OCI-LY3 (cell line): Measurements from ENCODE around the gene WWOX.

Experiments used
- H2AFZ ChIP-seq: fragments of 200-600, 300-600 bp; shearing (Covaris generic); 2 replicates; pipeline ENCODE4 v1.6.0; 2014; ENCODE audit warnings: antibody characterized with exemption, low read depth, low read length
- H3K27ac ChIP-seq: fragments of 200-600, 300-600 bp; sonication (generic); 2 replicates; pipeline ENCODE4 v1.5.1; 2014; ENCODE audit warnings: mild to moderate bottlenecking, low read length, moderate library complexity, mixed read lengths
- H3K27me3 ChIP-seq: fragments of 200-600, 300-600 bp; sonication (generic); 2 replicates; pipeline ENCODE4 v1.6.1; 2014; ENCODE audit warnings: low read depth, low read length, mixed read lengths
- H3K36me3 ChIP-seq: fragments of 200-600, 300-600 bp; sonication (generic); replicated peaks from 2 replicates; pipeline ENCODE3; 2014; ENCODE audit warnings: low read depth, low read length, mixed read lengths
- H3K4me1 ChIP-seq: fragments of 300-600, 200-600 bp; sonication (generic); 2 replicates; pipeline ENCODE4 v1.6.1; 2014; ENCODE audit warnings: low read length, mixed read lengths
- H3K4me2 ChIP-seq: fragments of 200-600, 300-600 bp; sonication (generic); 2 replicates; pipeline ENCODE4 v1.6.1; 2014; ENCODE audit warnings: low read length, mixed read lengths
- H3K4me3 ChIP-seq: fragments of 300-600, 200-600 bp; sonication (generic); 2 replicates; pipeline ENCODE4 v1.5.1; 2014; ENCODE audit warnings: antibody characterized with exemption, mild to moderate bottlenecking, low read length, moderate library complexity
- H3K79me2 ChIP-seq: fragments of 300-600, 200-600 bp; shearing (Covaris generic); 2 replicates; pipeline ENCODE4 v1.6.1; 2014; ENCODE audit warnings: mild to moderate bottlenecking, low read length, mixed read lengths
- H3K9ac ChIP-seq: fragments of 300-600, 200-600 bp; shearing (Covaris generic); 2 replicates; pipeline ENCODE4 v1.6.0; 2014; ENCODE audit warnings: mild to moderate bottlenecking, low read length, moderate library complexity
- H3K9me3 ChIP-seq: fragments of 200-600, 300-600 bp; shearing (Covaris generic); 2 replicates; pipeline ENCODE4 v1.6.1; 2014; ENCODE audit warnings: low read length, mixed read lengths; ENCODE audit not compliant: insufficient read depth
- H4K20me1 ChIP-seq: fragments of 200-600, 300-600 bp; sonication (generic); 2 replicates; pipeline ENCODE4 v1.6.1; 2016; ENCODE audit warnings: low read length, mixed read lengths; ENCODE audit not compliant: insufficient read depth
- CTCF ChIP-seq: fragments of 200-600, 300-600 bp; sonication (generic); IDR thresholded peaks from 2 replicates; pipeline ENCODE4 v1.5.1; 2014; ENCODE audit warnings: antibody characterized with exemption, low read length, low read depth
- EZH2phosphoT487 ChIP-seq: fragments of 200-600 bp; shearing (Covaris generic); IDR thresholded peaks from 2 replicates; pipeline ENCODE4 v1.6.1; 2018; ENCODE audit warnings: antibody characterized with exemption, mixed run types, low read depth

The WWOX gene

DNA sequence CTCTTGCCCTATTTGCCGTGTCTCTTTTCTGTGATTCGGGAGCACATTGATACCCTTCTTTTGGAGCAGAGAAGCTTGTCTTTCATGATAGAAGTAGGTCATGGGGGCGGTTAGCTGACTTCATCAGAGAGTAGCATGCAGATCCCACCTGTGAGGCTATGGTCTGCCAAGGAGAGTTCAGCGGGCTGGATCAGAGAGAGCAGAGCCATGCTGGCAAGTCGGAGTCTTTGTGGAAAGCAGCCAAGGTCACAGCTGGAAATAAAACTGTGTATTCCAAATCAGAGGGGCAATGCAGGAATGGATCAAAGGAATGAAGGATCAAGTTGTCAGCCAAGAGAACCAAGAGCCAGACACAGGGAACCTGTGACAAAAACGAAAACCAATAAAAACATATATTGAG lies 595.9 kb downstream of the WWOX start:
- no peak overlapping the region for H3K4me2 ChIP-seq
- no peaks in the 10 kb centered on the region for H3K9me3 ChIP-seq
- H3K36me3 ChIP-seq = no peaks in the 10 kb centered on the region
- H2AFZ ChIP-seq = no peak overlapping the region
- TF ChIP-seq EZH2phosphoT487 (no peak), CTCF (no peak)
- H4K20me1 ChIP-seq = no peaks in the 10 kb centered on the region
- H3K79me2 ChIP-seq = no peaks in the 10 kb centered on the region
- no peaks in the 10 kb centered on the region for H3K4me1 ChIP-seq
- H3K9ac ChIP-seq = no peak overlapping the region
- H3K27me3 ChIP-seq = no peaks in the 10 kb centered on the region
- no peak overlapping the region for H3K4me3 ChIP-seq
- H3K27ac ChIP-seq = no peak overlapping the region

DNA sequence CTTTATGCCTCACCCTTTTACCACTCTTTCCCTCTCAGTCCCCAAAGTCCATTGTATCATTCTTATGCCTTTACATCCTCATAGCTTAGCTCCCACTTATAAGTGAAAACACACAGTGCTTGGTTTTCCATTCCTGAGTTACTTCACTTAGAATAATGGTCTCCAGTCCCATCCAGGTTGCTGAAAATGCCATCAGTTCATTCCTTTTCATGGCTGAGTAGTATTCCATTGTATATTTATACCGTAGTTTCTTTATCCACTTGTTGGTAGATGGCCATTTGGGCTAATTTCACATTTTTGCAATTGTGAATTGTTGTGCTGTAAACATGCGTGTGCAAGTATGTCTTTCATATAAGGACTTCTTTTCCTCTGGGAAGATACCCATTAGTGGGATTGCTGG lies 597.3 kb downstream of the WWOX start:
- Histone ChIP-seq H3K9ac (no peak overlapping the region), H3K4me2 (no peak overlapping the region), H3K4me3 (no peak overlapping the region), H2AFZ (no peak overlapping the region), H3K36me3 (no peaks in the 10 kb centered on the region), H3K27ac (no peak overlapping the region), H3K4me1 (no peaks in the 10 kb centered on the region), H4K20me1 (no peaks in the 10 kb centered on the region), H3K9me3 (no peaks in the 10 kb centered on the region), H3K27me3 (no peaks in the 10 kb centered on the region), H3K79me2 (no peaks in the 10 kb centered on the region)
- no peak for TF ChIP-seq CTCF
- TF ChIP-seq EZH2phosphoT487 = no peak

- Histone ChIP-seq H3K9ac (no peak overlapping the region), H3K9me3 (no peaks in the 10 kb centered on the region), H4K20me1 (no peaks in the 10 kb centered on the region), H3K4me3 (no peak overlapping the region), H3K27me3 (no peaks in the 10 kb centered on the region), H3K4me2 (no peak overlapping the region), H2AFZ (no peak overlapping the region), H3K36me3 (no peaks in the 10 kb centered on the region), H3K27ac (no peak overlapping the region), H3K79me2 (no peaks in the 10 kb centered on the region), H3K4me1 (no peaks in the 10 kb centered on the region)
- TF ChIP-seq CTCF = no peak
- TF ChIP-seq EZH2phosphoT487 = no peak
These were observed 598.0 kb downstream of the WWOX start for GRCh38 chr16:78697426-78697825.

DNA sequence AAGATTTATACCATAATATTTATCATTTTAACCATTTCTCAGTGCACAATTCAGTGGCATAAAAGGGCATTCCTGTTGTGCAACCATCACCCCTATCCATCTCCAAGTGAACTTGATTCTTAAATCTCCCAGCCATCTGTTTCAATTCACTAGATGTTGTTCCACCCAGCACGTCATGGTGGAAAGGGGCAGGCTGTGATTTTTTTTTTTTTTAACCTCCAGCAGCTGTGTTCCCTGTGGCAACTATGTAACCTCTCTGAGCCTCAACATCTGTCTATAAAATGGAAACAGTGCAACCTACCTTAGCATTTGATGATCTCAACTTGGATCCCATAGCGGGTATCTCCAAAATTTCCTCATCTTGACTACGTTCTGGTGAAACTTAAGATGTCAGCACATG lies 604.5 kb downstream of the WWOX start:
- Histone ChIP-seq H3K4me3 (no peak overlapping the region), H3K79me2 (no peaks in the 10 kb centered on the region), H3K4me1 (no peaks in the 10 kb centered on the region), H2AFZ (no peak overlapping the region), H4K20me1 (no peaks in the 10 kb centered on the region), H3K4me2 (no peak overlapping the region), H3K36me3 (no peaks in the 10 kb centered on the region), H3K27me3 (no peaks in the 10 kb centered on the region), H3K9me3 (no peaks in the 10 kb centered on the region), H3K27ac (no peak overlapping the region), H3K9ac (no peak overlapping the region)
- no peak for TF ChIP-seq CTCF
- TF ChIP-seq EZH2phosphoT487 = no peak
